T-helper 2 cell (primary cell): Measurements from ENCODE around the gene EXOC4.

Source experiments
- DNase-seq, 5 experiments: peaks; one replicate each; pipeline versions ENCODE4 v3.0.0 to v3.0.0-alpha.2; 2012 to 2022

Gene EXOC4

GRCh38 chr7:134013249-134013648 lies 760.4 kb downstream of the EXOC4 start:
- no peak for DNase-seq

- DNase-seq: no peak
Measured at GRCh38 chr7:134014935-134015334, 762.1 kb downstream of the EXOC4 start.

- no peak for DNase-seq
Measured at GRCh38 chr7:134016223-134016941, 763.5 kb downstream of the EXOC4 start.

- no peak for DNase-seq
Measured at GRCh38 chr7:134016942-134017303, 764.0 kb downstream of the EXOC4 start.

GRCh38 chr7:134018306-134018705 lies 765.4 kb downstream of the EXOC4 start:
- DNase-seq: no peak

GRCh38 chr7:134019251-134019650 lies 766.4 kb downstream of the EXOC4 start:
- DNase-seq: no peak

GRCh38 chr7:134021836-134022235 lies 769.0 kb downstream of the EXOC4 start:
- no peak for DNase-seq

- no peak for DNase-seq
Measured at GRCh38 chr7:134022286-134022911, 769.5 kb downstream of the EXOC4 start.

- no peak for DNase-seq
Measured at GRCh38 chr7:134024739-134025138, 771.9 kb downstream of the EXOC4 start.

- no peak for DNase-seq
Measured at GRCh38 chr7:134028853-134029252, 776.0 kb downstream of the EXOC4 start.

- DNase-seq: no peak
Measured at GRCh38 chr7:134029743-134030142, 776.9 kb downstream of the EXOC4 start.

GRCh38 chr7:134030460-134030865 lies 777.6 kb downstream of the EXOC4 start:
- no peak for DNase-seq

GRCh38 chr7:134031835-134032617 lies 779.1 kb downstream of the EXOC4 start:
- DNase-seq: peak in 2 of 5 experiments; percentile 8 to 41

GRCh38 chr7:134034652-134035051 lies 781.8 kb downstream of the EXOC4 start:
- no peak for DNase-seq

- DNase-seq: no peak
Measured at GRCh38 chr7:134037991-134038390, 785.1 kb downstream of the EXOC4 start.

GRCh38 chr7:134040988-134041387 lies 788.1 kb downstream of the EXOC4 start:
- no peak for DNase-seq

- DNase-seq: no peak
Measured at GRCh38 chr7:134041477-134041876, 788.6 kb downstream of the EXOC4 start.

GRCh38 chr7:134042307-134042706 lies 789.4 kb downstream of the EXOC4 start:
- DNase-seq: no peak

- no peak for DNase-seq
Measured at GRCh38 chr7:134044682-134045081, 791.8 kb downstream of the EXOC4 start.

- DNase-seq: no peak
Measured at GRCh38 chr7:134045716-134046115, 792.8 kb downstream of the EXOC4 start.

- DNase-seq: no peak
Measured at GRCh38 chr7:134046594-134047128, 793.8 kb downstream of the EXOC4 start.

GRCh38 chr7:134047675-134048074 lies 794.8 kb downstream of the EXOC4 start:
- no peak for DNase-seq

- DNase-seq: no peak
Measured at GRCh38 chr7:134048166-134048565, 795.3 kb downstream of the EXOC4 start.

GRCh38 chr7:134051020-134051419 lies 798.1 kb downstream of the EXOC4 start:
- DNase-seq: no peak
